T1000 (cell line): ENCODE results near the gene NOX4.
"Not testable (repeated sequence)": the region's sequence is repeated elsewhere in the genome, so short reads cannot be mapped to it uniquely, and the experiment has no call there.

Experiments used
- DNase-seq: peaks from one replicate; lab custom pipeline; 2025; ENCODE audit warnings: mixed read lengths; lab: John Stamatoyannopoulos, UW

The NOX4 gene

GRCh38 chr11:89379976-89380771 lies 111.0 kb downstream of the NOX4 start:
- not testable (repeated sequence) for DNase-seq

- DNase-seq: not testable (repeated sequence)
Observed at GRCh38 chr11:89378986-89379385, 112.2 kb downstream of the NOX4 start.

GRCh38 chr11:89369356-89369755 lies 121.8 kb downstream of the NOX4 start:
- not testable (repeated sequence) for DNase-seq

- not testable (repeated sequence) for DNase-seq
Observed at GRCh38 chr11:89364856-89365255, 126.3 kb downstream of the NOX4 start.

GRCh38 chr11:89361734-89362133 lies 129.4 kb downstream of the NOX4 start:
- DNase-seq: no peak

- DNase-seq: not testable (repeated sequence)
Observed at GRCh38 chr11:89359208-89359607, 132.0 kb downstream of the NOX4 start.

GRCh38 chr11:89358761-89359160 lies 132.4 kb downstream of the NOX4 start:
- DNase-seq: no peak

GRCh38 chr11:89355646-89356045 lies 135.5 kb downstream of the NOX4 start:
- no peak for DNase-seq

GRCh38 chr11:89354513-89354912 lies 136.7 kb downstream of the NOX4 start:
- DNase-seq: not testable (repeated sequence)

GRCh38 chr11:89347071-89347470 lies 144.1 kb downstream of the NOX4 start:
- DNase-seq: no peak

GRCh38 chr11:89346601-89347000 lies 144.6 kb downstream of the NOX4 start:
- DNase-seq: no peak

GRCh38 chr11:89342880-89343572 lies 148.1 kb downstream of the NOX4 start:
- DNase-seq: not testable (repeated sequence)

GRCh38 chr11:89340450-89340849 lies 150.7 kb downstream of the NOX4 start:
- not testable (repeated sequence) for DNase-seq

GRCh38 chr11:89338073-89338472 lies 153.1 kb downstream of the NOX4 start:
- not testable (repeated sequence) for DNase-seq

GRCh38 chr11:89337100-89337650 lies 154.0 kb downstream of the NOX4 start:
- DNase-seq: not testable (repeated sequence)

- not testable (repeated sequence) for DNase-seq
Observed at GRCh38 chr11:89333704-89334103, 157.5 kb downstream of the NOX4 start.

GRCh38 chr11:89331940-89332339 lies 159.2 kb downstream of the NOX4 start:
- not testable (repeated sequence) for DNase-seq

GRCh38 chr11:89327885-89328284 lies 163.3 kb downstream of the NOX4 start:
- no peak for DNase-seq

GRCh38 chr11:89321401-89321800 lies 169.8 kb downstream of the NOX4 start:
- no peak for DNase-seq

- DNase-seq: not testable (repeated sequence)
Observed at GRCh38 chr11:89310607-89311006, 180.6 kb downstream of the NOX4 start.

- DNase-seq: not testable (repeated sequence)
Observed at GRCh38 chr11:89309321-89309985, 181.7 kb downstream of the NOX4 start.

GRCh38 chr11:89308272-89308671 lies 182.9 kb downstream of the NOX4 start:
- not testable (repeated sequence) for DNase-seq
